Measurements from ENCODE around the gene P4HA2. TPM values are rescaled to one million over a fixed set of nuclear protein-coding genes. Genes with fewer than 3 reads are reported as not detected.

Gene P4HA2
- total and polyA plus RNA-seq, 9 of the 15 experiments (the other 6 are each of a cell fraction or from before 2014, with no cell fraction given): 9.6 to 50.0 (median 12.7) TPM

- in situ Hi-C loops (cut with MboI) (no loop called here), intact Hi-C loops (cut with micrococcal nuclease) (no loop called here)
- DNase-seq (ENCODE audit: extremely low read depth in 1 of 4, low spot score in 3 of 4) (peak in 2 of 4 experiments; percentile 48 to 54), FAIRE-seq (no peak), ATAC-seq (no peak)
- no peaks in the 10 kb centered on the region for H3K9me1 ChIP-seq (ENCODE audit: control insufficient read depth, insufficient read depth, low read length)
- no peak overlapping the region for H2AFZ ChIP-seq (ENCODE audit: low read depth, low read length)
- no peaks in the 10 kb centered on the region for H3K79me2 ChIP-seq (ENCODE audit: control insufficient read depth, insufficient read depth, low read length)
- H4K20me1 ChIP-seq (replicated peaks; ENCODE audit: control insufficient read depth, insufficient read depth, low read length): no peaks in the 10 kb centered on the region
- H3K9me3 ChIP-seq (replicated peaks; ENCODE audit: control insufficient read depth, insufficient read depth, low read depth, low read length): no peaks in the 10 kb centered on the region
- peak overlapping the region in 1 of 2 experiments; percentile 66; a peak in 2 of 4 replicates for H3K9ac ChIP-seq (ENCODE audit: insufficient read depth in 1 of 2, low read depth in 2 of 2, low read length in 2 of 2)
- no peak overlapping the region for H3K27ac ChIP-seq (ENCODE audit: extremely low read depth, low read depth, low read length)
- BruUV-seq (replicated peaks): no TSS peak
- peaks cover 16% of the 10 kb centered on the region; the same call in 2 of the 3 replicates for H3K36me3 ChIP-seq (ENCODE audit: control insufficient read depth, insufficient read depth, low read length)
- H3K27me3 ChIP-seq (ENCODE audit: control insufficient read depth in 2 of 2, insufficient read depth in 2 of 2, low read length in 2 of 2): no peaks in the 10 kb centered on the region
- peaks cover 16 to 32% of the 10 kb centered on the region in 2 experiments; a peak in 4 of 5 replicates for H3K4me1 ChIP-seq (replicated peaks in 1 of 2; ENCODE audit: control insufficient read depth in 2 of 2, insufficient read depth in 2 of 2, low read length in 2 of 2)
- H3K4me2 ChIP-seq (ENCODE audit: insufficient read depth, low read length): no peak overlapping the region
- TF ChIP-seq ZSCAN32 (CRISPR knock-in tag; IDR thresholded peaks at IDR 0.05): no peak
- ChIA-PET POLR2A (interaction anchor here (0.8 to 1.7 kb wide), 4 partner anchors 11 to 118 kb away, joined by 3 to 7 read pairs (median 4); partner anchors contain the start of gene SLC22A4), CTCF (ENCODE audit: low intra/inter-chr PET ratio) (no interaction called here)
- WGBS (ENCODE audit: insufficient coverage, low coverage, missing lambda C conversion rate): 61% methylated on average over 6 of the region's 8 CpGs
- no peak overlapping the region for H3K4me3 ChIP-seq
Measured at GRCh38 chr5:132268769-132269551, 41.3 kb upstream of the P4HA2 start.

GRCh38 chr5:132267931-132268768, 40.5 kb upstream of the P4HA2 start:
- Histone ChIP-seq H3K9me1 (ENCODE audit: control insufficient read depth, insufficient read depth, low read length) (no peaks in the 10 kb centered on the region), H3K9me3 (replicated peaks; ENCODE audit: control insufficient read depth, insufficient read depth, low read depth, low read length) (no peaks in the 10 kb centered on the region), H3K27me3 (ENCODE audit: control insufficient read depth in 2 of 2, insufficient read depth in 2 of 2, low read length in 2 of 2) (no peaks in the 10 kb centered on the region), H3K79me2 (ENCODE audit: control insufficient read depth, insufficient read depth, low read length) (no peaks in the 10 kb centered on the region), H3K36me3 (ENCODE audit: control insufficient read depth, insufficient read depth, low read length) (peaks cover 16% of the 10 kb centered on the region; the same call in 2 of the 3 replicates), H3K9ac (ENCODE audit: insufficient read depth in 1 of 2, low read depth in 2 of 2, low read length in 2 of 2) (peak overlapping the region in 1 of 2 experiments; percentile 68; a peak in 1 of 4 replicates), H3K4me2 (ENCODE audit: insufficient read depth, low read length) (no peak overlapping the region), H3K4me3 (no peak overlapping the region), H2AFZ (ENCODE audit: low read depth, low read length) (no peak overlapping the region), H3K27ac (ENCODE audit: extremely low read depth, low read depth, low read length) (no peak overlapping the region), H4K20me1 (replicated peaks; ENCODE audit: control insufficient read depth, insufficient read depth, low read length) (no peaks in the 10 kb centered on the region), H3K4me1 (replicated peaks in 1 of 2; ENCODE audit: control insufficient read depth in 2 of 2, insufficient read depth in 2 of 2, low read length in 2 of 2) (peaks cover 15 to 38% of the 10 kb centered on the region in 2 experiments; a peak in 4 of 5 replicates)
- BruUV-seq (replicated peaks): no TSS peak
- ChIA-PET POLR2A (interaction anchor here (0.5 to 1.7 kb wide), 4 partner anchors 9 to 118 kb away, joined by 3 to 7 read pairs (median 4); partner anchors contain the start of gene SLC22A4), CTCF (ENCODE audit: low intra/inter-chr PET ratio) (no interaction called here)
- in situ Hi-C loops (cut with MboI) (no loop called here), intact Hi-C loops (cut with micrococcal nuclease) (no loop called here)
- ATAC-seq (no peak), DNase-seq (ENCODE audit: extremely low read depth in 1 of 4, low spot score in 3 of 4) (no peak), FAIRE-seq (no peak)
- no peak for TF ChIP-seq HNRNPUL1 (IDR thresholded peaks at IDR 0.05; ENCODE audit: low read length)
- no peak for TF ChIP-seq XRCC3 (IDR thresholded peaks at IDR 0.05)
- TF ChIP-seq NFXL1 (CRISPR knock-in tag; IDR thresholded peaks at IDR 0.05): no peak
- TF ChIP-seq KAT7 (CRISPR knock-in tag; IDR thresholded peaks at IDR 0.05; ENCODE audit: borderline replicate concordance): no peak
- TF ChIP-seq TOE1 (IDR thresholded peaks at IDR 0.05; ENCODE audit: borderline replicate concordance): no peak
- TF ChIP-seq TOE1 (CRISPR knock-in tag; IDR thresholded peaks at IDR 0.05; ENCODE audit: borderline replicate concordance, low read depth): no peak
- WGBS (ENCODE audit: insufficient coverage, low coverage, missing lambda C conversion rate): 40% methylated on average over 6 of the region's 6 CpGs

Data from K562 (cell line).